HepG2 (cell line): ENCODE data around the gene SYT1.

Experiments
- AFF4 ChIP-seq: sonication (generic); formaldehyde crosslinking; IDR thresholded peaks from 2 replicates; pipeline ENCODE4 v1.4.0; 2020; ENCODE audit warnings: missing genetic modification reagents
- BHLHE40 ChIP-seq: IDR thresholded peaks from 2 replicates; pipeline ENCODE4 v1.6.1; 2011; ENCODE audit warnings: low read length, improper control_type of control experiment
- CTCF ChIP-seq: sonication (generic); formaldehyde crosslinking; IDR thresholded peaks from 2 replicates; pipeline ENCODE4 v1.5.0; 2020; ENCODE audit warnings: mild to moderate bottlenecking, missing genetic modification reagents, moderate library complexity
- FOXA1 ChIP-seq, 2 experiments: fragments of 450-650 bp in 1 of 2; sonication (generic) in 1 of 2; formaldehyde crosslinking in 1 of 2; IDR thresholded peaks; 2 replicates each; pipeline versions ENCODE4 v1.4.0 to v1.6.1; 2016 to 2020; ENCODE audit warnings: missing genetic modification reagents in 1 of 2
- POLR2A ChIP-seq, 2 experiments: IDR thresholded peaks; 2 replicates each; pipeline ENCODE4 v1.6.1; 2011; ENCODE audit warnings: low read depth in 2 of 2, low read length in 2 of 2, mild to moderate bottlenecking in 1 of 2, moderate library complexity in 1 of 2; ENCODE audit not compliant: insufficient read depth in 1 of 2
- ZBTB33 ChIP-seq: sonication (generic); formaldehyde crosslinking; IDR thresholded peaks from 2 replicates; pipeline ENCODE4 v1.4.0; 2020; ENCODE audit warnings: missing genetic modification reagents

GRCh38 chr12:78886719-78887407, 22.3 kb downstream of the SYT1 start:
- no peak for TF ChIP-seq CTCF (CRISPR knock-in tag)
- TF ChIP-seq POLR2A (IDR thresholded peaks at IDR 0.05; ENCODE audit: insufficient read depth in 1 of 2, low read depth in 2 of 2, low read length in 2 of 2): no peak
- TF ChIP-seq AFF4: no peak
- no peak for TF ChIP-seq ZBTB33 (CRISPR knock-in tag)
- TF ChIP-seq BHLHE40: no peak
- TF ChIP-seq FOXA1 (IDR thresholded peaks at IDR 0.05): no peak
- TF ChIP-seq FOXA1 (CRISPR knock-in tag; IDR thresholded peaks at IDR 0.05): no peak
